Measurements from ENCODE around the gene LRCOL1. TPM values are rescaled to one million over a fixed set of nuclear protein-coding genes. Genes with fewer than 3 reads are reported as not detected.

Gene LRCOL1
- polyA plus RNA-seq, 3 donors: 2.3 to 5.8 (median 5.1) TPM

- DNase-seq: no peak
Measured at GRCh38 chr12:132582582-132583410, 27.6 kb downstream of the LRCOL1 start.

GRCh38 chr12:132582058-132582420 is 28.3 kb downstream of the LRCOL1 start:
- no peak for DNase-seq

GRCh38 chr12:132581348-132582057 is 28.9 kb downstream of the LRCOL1 start:
- DNase-seq: no peak

GRCh38 chr12:132580701-132581292 is 29.6 kb downstream of the LRCOL1 start:
- DNase-seq: no peak

DNA sequence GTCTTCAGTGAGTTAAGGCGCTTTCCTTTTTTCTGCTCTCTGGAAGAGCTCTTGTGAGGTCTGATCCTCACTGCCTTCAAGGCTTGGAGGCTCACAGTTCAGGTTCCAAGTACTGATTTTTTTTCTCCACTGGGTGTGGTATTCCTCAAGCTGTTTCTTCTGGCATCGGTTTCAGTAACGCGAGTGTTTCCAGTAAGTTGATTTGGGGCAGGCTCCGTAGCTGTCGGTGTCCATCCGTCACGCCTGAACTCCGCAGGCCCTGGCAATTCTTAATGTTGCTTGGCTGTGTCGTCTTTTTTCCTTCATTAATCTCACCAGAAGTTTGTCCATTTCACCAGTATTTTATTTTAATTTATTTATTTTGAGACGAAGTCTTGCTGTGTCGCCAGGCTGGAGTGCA is 30.6 kb downstream of the LRCOL1 start:
- no peak for DNase-seq

DNA sequence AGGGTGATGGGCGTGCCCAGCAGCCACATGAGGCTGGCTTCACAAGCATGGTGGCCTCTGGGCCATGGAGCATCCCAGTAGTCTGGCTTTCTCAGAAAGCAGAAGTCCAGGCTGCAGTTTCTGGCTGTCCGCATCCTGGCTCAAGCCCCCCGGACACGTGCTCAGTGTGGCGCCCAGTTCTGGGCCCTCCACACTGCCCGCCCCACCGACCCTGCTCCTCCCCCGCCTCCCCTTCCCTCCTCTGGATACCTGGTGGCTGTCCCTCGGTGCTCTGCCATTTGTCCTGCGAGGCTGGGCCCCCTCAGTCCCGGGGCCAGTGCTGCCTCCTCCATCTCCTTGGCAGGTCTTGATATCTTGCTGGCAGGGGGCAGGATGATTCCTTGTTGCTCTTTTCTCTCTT is 31.6 kb downstream of the LRCOL1 start:
- DNase-seq: no peak

DNA sequence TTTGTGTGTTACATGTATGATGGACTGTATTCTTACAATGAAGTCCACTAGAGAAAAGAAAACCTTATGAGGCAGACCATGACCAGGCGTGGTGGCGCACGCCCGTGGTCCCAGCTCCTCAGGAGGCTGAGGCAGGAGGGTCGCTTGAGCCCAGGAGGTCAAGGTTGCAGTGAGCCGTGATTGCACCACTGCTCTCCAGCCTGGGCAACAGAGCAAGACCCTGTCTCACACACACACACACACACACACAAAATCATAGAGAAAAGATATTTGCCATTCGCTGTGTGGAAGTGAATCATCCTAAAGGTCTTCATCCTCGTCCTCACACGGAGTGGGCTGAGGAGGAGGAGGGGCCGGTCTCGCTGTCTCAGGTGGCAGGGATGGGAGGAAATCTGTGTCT is 32.3 kb downstream of the LRCOL1 start:
- DNase-seq: no peak

- DNase-seq: no peak
Measured at GRCh38 chr12:132577191-132577920, 33.0 kb downstream of the LRCOL1 start.

DNA sequence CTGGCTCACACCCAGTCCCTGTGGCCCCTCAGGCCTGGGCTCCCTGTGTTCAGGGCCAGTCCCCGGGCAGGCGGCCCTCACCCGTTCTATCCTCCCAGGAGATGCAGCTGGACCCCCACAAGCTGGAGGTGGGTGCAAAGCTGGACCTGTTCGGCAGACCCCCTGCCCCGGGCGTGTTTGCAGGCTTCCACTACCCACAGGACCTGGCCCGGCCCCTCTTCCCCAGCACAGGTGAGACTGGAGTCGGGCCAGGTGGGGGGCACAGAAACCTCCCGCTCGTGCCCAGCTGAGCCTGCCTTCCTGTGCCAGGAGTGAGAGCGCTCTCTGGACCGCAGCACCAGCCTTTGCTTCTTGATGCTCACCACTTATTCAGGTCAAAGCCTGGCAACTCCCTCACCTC is 33.7 kb downstream of the LRCOL1 start:
- no peak for DNase-seq

GRCh38 chr12:132575661-132576060 is 34.7 kb downstream of the LRCOL1 start:
- no peak for DNase-seq

- no peak for DNase-seq
Measured at GRCh38 chr12:132574271-132574996, 35.9 kb downstream of the LRCOL1 start.

DNA sequence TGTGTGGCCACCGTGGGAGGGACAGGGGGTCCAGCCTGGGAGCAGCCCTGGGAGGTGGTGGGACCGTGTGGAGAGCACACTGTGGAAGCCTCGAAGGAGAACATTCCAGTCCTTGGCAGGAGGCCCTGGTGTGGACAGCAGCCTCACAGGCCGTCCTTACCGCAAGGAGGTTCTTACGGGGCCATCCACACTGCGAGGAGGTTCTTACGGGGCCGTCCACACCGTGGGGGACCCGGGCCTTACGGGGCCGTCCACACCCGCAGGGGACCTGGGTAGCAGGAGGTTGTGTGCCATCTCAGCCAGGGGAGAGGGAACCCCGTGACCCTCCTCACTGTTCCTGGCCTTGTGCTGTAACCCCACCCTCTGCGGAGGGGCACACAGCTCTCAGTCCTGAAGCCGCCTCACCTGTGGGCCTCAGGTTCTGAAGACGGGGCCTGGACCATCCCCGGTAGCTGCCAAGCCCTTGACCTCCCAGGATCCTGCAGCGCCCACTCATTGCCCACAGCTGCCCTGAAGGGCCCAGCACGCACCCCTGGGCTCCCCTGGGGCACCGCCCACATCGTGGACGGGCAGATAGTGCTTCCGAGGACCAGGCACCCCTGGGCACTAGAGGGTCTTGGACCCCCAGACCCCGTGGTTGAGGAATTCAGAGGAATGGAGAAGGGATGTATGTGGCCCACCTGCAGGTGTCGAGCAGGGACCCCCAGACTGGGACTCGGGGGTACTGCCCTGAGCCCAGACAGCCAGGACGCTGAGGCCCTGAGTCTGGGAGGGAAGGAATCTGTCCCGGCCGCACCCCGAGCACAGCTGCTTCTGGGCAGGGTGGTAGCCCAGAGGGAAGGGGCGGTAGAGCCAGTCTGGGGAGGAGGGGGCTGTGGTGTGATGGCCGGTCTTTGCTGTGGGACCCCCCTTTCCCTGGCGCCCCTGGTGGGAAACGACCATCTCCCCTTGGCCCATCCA is 37.3 kb downstream of the LRCOL1 start:
- DNase-seq: no peak

DNA sequence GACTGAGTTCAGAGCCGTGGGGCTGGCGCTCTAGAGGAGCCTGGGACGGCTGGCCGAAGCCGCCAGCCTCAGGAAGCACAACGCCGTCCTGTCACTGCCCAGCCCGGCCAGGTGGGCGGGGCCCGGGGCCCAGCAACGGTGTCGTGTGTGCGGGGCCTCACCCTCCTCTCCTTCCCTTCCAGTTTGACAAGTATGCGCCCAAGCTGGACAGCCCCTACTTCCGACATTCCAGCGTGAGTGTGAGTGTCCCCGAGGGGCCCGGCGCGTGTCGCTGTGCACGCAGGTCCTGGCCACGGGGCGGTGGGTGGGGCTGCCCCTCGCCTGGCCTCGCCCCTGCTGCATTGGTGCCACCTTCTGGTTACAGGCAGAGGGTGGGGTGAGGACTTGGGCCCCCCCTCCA is 38.3 kb downstream of the LRCOL1 start:
- no peak for DNase-seq

GRCh38 chr12:132571598-132571997 is 38.8 kb downstream of the LRCOL1 start:
- DNase-seq: no peak

DNA sequence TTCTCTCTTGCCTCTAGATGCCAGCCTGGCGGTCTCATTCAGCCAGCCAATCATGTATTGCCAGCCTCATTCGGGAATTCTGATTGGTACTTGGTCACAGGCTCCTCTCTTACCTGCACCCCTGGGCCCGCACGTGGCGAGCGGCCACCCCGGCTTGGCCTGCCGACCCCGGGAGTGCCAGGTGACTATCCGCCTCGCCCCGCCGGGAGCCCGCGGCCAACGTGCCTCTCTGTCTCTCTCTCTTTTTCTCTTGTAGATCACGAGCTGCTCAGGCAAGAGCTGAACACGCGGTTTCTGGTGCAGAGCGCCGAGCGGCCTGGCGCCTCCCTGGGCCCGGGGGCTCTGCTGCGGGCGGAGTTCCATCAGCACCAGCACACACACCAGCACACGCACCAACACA is 39.3 kb downstream of the LRCOL1 start:
- no peak for DNase-seq

GRCh38 chr12:132570635-132571034 is 39.7 kb downstream of the LRCOL1 start:
- no peak for DNase-seq

DNA sequence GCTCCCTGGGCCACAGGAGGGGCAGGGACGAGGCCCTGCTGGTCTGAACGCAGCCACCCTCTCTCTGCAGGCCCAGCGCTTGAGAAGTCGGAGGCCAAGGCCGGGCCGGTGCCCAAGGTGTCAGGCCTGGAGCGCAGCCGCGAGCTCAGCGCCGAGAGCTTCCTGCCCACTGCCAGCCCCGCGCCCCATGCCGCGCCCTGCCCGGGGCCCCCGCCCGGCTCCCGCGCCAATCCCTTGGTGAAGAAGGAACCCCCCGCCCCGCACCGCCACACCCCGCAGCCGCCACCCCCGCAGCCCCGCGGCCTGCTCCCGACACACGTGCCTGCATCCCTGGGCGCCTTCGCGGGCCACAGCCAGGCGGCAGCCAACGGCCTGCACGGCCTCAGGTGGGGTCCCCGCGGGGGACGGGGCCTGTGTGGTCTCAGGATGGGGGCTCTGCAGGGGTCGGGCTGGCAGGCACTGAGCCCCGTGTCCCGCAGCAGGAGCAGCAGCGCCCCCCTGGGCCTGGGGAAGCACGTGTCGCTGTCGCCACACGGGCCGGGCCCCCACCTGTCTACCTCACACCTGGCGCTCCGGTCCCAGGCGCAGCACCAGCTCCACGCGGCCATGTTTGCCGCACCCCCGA is 40.4 kb downstream of the LRCOL1 start:
- DNase-seq: no peak

GRCh38 chr12:132568826-132569480 is 41.4 kb downstream of the LRCOL1 start:
- DNase-seq: no peak

DNA sequence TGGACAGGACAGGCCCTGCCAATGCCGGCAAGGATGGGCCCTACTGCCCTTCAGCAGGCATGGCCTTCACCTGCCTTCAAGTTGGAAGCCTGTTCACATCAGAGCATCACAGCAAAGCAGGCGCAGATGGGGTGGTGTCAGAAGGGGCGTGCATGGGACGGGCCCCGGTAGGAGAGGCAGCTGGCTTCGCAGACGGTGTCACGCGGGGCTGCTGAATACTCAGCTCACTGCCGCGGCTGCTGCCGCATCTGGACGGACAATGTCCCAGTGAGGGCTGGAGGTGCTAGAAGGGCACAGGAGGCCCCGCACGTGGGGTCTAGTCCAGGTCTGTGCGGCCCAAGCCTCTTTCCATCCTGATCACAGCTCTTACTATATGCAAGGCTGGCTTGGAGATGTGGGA is 42.1 kb downstream of the LRCOL1 start:
- DNase-seq: no peak

Data from renal pelvis (tissue), 4 donors.